PC-9 (cell line): ENCODE measurements around the gene CRB3. TPM values are rescaled to one million over a fixed set of nuclear protein-coding genes. Genes with fewer than 3 reads are reported as not detected.

Experiments
- BruUV-seq: library from RNA; stranded (reverse); fragments of 400-500 nt; replicated peaks from 2 replicates; lab custom pipeline; 2021; lab: Mats Ljungman, UMichigan
- CTCF ChIA-PET: fragments of 300-600 bp; sonication (Branson Sonifier 250); formaldehyde crosslinking; loops from one replicate; lab custom pipeline; 2022; ENCODE audit warnings: antibody characterized with exemption; lab: Charles Lee
- POLR2A ChIA-PET: fragments of 300-600 bp; sonication (Branson Sonifier 250); formaldehyde crosslinking; loops from one replicate; lab custom pipeline; 2022; ENCODE audit warnings: antibody characterized with exemption; ENCODE audit not compliant: unreplicated experiment; lab: Charles Lee
- DNase-seq, 2 experiments: peaks; one replicate each; pipeline versions ENCODE4 v3.0.0 to v3.0.0-alpha.2; 2015 to 2022; ENCODE audit warnings: mixed read lengths in 1 of 2
- H2AFZ ChIP-seq: fragments of 200-600 bp; sonication (generic); 2 replicates; pipeline ENCODE4 v1.8.1; 2017; ENCODE audit warnings: antibody characterized with exemption
- H3F3A ChIP-seq: fragments of 200-600 bp; sonication (generic); 2 replicates; pipeline ENCODE4 v1.8.1; 2017; ENCODE audit warnings: antibody characterized with exemption, mild to moderate bottlenecking, low read depth; ENCODE audit not compliant: insufficient read depth
- H3K27ac ChIP-seq: fragments of 200-600 bp; sonication (generic); 2 replicates; pipeline ENCODE4 v1.6.1; 2016; ENCODE audit warnings: mixed run types
- H3K27me3 ChIP-seq: fragments of 200-600 bp; sonication (generic); 2 replicates; pipeline ENCODE4 v1.6.1; 2016; ENCODE audit warnings: low read depth, mixed run types; ENCODE audit not compliant: insufficient read depth
- H3K36me3 ChIP-seq: fragments of 200-600 bp; sonication (generic); 2 replicates; pipeline ENCODE4 v1.6.1; 2016; ENCODE audit warnings: low read depth, mixed run types
- H3K4me1 ChIP-seq: fragments of 200-600 bp; sonication (generic); replicated peaks from 2 replicates; pipeline ENCODE4 v1.6.1; 2016; ENCODE audit warnings: mixed run types; ENCODE audit not compliant: insufficient read depth
- H3K4me2 ChIP-seq: fragments of 200-600 bp; sonication (generic); 2 replicates; pipeline ENCODE4 v1.6.1; 2017; ENCODE audit warnings: mixed run types
- H3K4me3 ChIP-seq: fragments of 200-600 bp; sonication (generic); 2 replicates; pipeline ENCODE4 v1.6.1; 2016; ENCODE audit warnings: mixed run types
- H3K79me2 ChIP-seq: fragments of 200-600 bp; sonication (generic); 2 replicates; pipeline ENCODE4 v1.6.1; 2017; ENCODE audit warnings: low read depth, mixed run types
- H3K9me2 ChIP-seq: fragments of 200-600 bp; sonication (generic); 2 replicates; pipeline ENCODE4 v1.8.1; 2017; ENCODE audit warnings: mild to moderate bottlenecking; ENCODE audit not compliant: insufficient read depth
- H3K9me3 ChIP-seq: fragments of 200-600 bp; sonication (generic); 2 replicates; pipeline ENCODE4 v1.8.1; 2016; ENCODE audit warnings: low read depth; ENCODE audit not compliant: insufficient read depth
- H4K20me1 ChIP-seq: fragments of 200-600 bp; sonication (generic); 2 replicates; pipeline ENCODE4 v1.8.1; 2017; ENCODE audit not compliant: insufficient read depth
- EZH2 ChIP-seq: fragments of 200-600 bp; sonication (generic); IDR thresholded peaks from 2 replicates; pipeline ENCODE4 v1.8.0; 2017; ENCODE audit warnings: antibody characterized with exemption, low read depth
- intact Hi-C: fragments of 100-400 bp; cut with micrococcal nuclease; formaldehyde crosslinking; loops from one replicate; pipeline ENCODE4 v1.10.0; 2022; ENCODE audit not compliant: unreplicated experiment
- total RNA-seq: library from RNA; stranded (reverse); gene quantifications from 2 replicates; pipeline ENCODE4 v1.2.3, GENCODE V29; 2021
- TF ChIP-seq, protein P1 (sequence below): fragments of 200-600 bp; sonication (generic); conservative IDR thresholded peaks from 2 replicates; pipeline ENCODE4 v1.6.1; 2017; ENCODE audit warnings: mixed run types, antibody characterized with exemption, mild to moderate bottlenecking, moderate library complexity

CRB3 gene
- total RNA-seq, 1 experiment from 2014 or later, result 40.6 TPM

DNA sequence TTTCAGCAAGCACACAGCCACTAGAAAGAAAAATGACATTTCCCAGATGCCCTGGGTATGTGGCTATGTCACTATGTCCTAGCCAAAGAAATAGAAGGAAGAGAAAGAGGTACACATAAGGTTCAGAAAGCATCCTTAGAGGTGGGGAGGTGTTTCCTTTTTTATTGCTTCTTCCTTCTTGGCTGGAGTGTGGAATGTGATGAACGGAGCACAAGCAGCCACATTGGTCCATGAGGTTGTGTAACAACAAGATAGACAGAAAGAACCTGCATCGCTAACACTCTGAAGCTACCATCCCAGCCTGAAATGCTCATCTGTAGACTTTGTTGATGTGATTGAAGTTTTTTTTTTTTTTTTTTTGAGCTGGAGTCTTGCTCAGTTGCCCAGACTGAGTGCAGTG lies 11.2 kb upstream of the CRB3 start:
- H3K27ac ChIP-seq, result no peak overlapping the region
- BruUV-seq, result no TSS peak
- H2AFZ ChIP-seq, result no peak overlapping the region
- no peaks in the 10 kb centered on the region for H3K79me2 ChIP-seq
- ChIA-PET CTCF (no interaction called here), POLR2A (no interaction called here)
- no peak overlapping the region for H3K4me2 ChIP-seq
- H3K9me3 ChIP-seq, result no peaks in the 10 kb centered on the region
- no peaks in the 10 kb centered on the region for H4K20me1 ChIP-seq
- H3K4me3 ChIP-seq, result no peak overlapping the region
- no peaks in the 10 kb centered on the region for H3K27me3 ChIP-seq
- no peaks in the 10 kb centered on the region for H3F3A ChIP-seq
- TF ChIP-seq, protein P1, sequence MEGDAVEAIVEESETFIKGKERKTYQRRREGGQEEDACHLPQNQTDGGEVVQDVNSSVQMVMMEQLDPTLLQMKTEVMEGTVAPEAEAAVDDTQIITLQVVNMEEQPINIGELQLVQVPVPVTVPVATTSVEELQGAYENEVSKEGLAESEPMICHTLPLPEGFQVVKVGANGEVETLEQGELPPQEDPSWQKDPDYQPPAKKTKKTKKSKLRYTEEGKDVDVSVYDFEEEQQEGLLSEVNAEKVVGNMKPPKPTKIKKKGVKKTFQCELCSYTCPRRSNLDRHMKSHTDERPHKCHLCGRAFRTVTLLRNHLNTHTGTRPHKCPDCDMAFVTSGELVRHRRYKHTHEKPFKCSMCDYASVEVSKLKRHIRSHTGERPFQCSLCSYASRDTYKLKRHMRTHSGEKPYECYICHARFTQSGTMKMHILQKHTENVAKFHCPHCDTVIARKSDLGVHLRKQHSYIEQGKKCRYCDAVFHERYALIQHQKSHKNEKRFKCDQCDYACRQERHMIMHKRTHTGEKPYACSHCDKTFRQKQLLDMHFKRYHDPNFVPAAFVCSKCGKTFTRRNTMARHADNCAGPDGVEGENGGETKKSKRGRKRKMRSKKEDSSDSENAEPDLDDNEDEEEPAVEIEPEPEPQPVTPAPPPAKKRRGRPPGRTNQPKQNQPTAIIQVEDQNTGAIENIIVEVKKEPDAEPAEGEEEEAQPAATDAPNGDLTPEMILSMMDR, result no peak
- TF ChIP-seq EZH2, result no peak
- DNase-seq, result no peak
- H3K9me2 ChIP-seq, result no peaks in the 10 kb centered on the region
- no peaks in the 10 kb centered on the region for H3K4me1 ChIP-seq
- intact Hi-C loops, result no loop called here
- no peaks in the 10 kb centered on the region for H3K36me3 ChIP-seq

- Histone ChIP-seq H2AFZ (no peak overlapping the region), H3K9me2 (no peaks in the 10 kb centered on the region), H3K4me1 (no peaks in the 10 kb centered on the region), H4K20me1 (no peaks in the 10 kb centered on the region), H3K36me3 (no peaks in the 10 kb centered on the region), H3K4me2 (no peak overlapping the region), H3F3A (no peaks in the 10 kb centered on the region), H3K27me3 (no peaks in the 10 kb centered on the region), H3K4me3 (no peak overlapping the region), H3K9me3 (no peaks in the 10 kb centered on the region), H3K79me2 (no peaks in the 10 kb centered on the region), H3K27ac (no peak overlapping the region)
- BruUV-seq, result no TSS peak
- TF ChIP-seq, protein P1, result no peak
- TF ChIP-seq EZH2, result no peak
- intact Hi-C loops, result no loop called here
- CTCF ChIA-PET, result no interaction called here
- DNase-seq, result no peak
- POLR2A ChIA-PET, result interaction anchor here (0.6 kb wide), 1 partner anchor 82 kb away, joined by 4 read pairs; no protein-coding TSS in a partner anchor
Measured at GRCh38 chr19:6453951-6454565, 10.0 kb upstream of the CRB3 start.

DNA sequence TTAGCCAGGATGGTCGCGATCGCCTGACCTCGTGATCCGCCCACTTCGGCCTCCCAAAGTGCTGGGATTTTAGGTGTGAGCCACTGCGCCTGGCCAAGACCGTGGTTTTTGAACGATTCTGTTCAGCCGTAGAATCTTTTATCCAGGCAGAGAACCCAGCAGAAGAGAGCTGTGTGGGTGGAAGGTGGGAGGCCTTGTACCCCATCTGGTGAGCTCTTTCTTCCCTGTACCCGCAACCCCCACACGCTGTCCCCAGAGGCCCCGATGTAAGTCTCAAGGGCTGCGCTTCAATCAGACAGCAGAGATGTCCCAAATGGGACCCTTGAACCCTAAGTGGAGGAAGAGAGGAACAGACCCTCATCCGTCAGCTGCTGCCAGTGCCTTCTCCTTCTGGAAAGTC lies 8.1 kb upstream of the CRB3 start:
- Histone ChIP-seq H3K4me3 (no peak overlapping the region), H3K4me1 (no peaks in the 10 kb centered on the region), H3K4me2 (no peak overlapping the region), H2AFZ (no peak overlapping the region), H3K9me3 (no peaks in the 10 kb centered on the region), H3K79me2 (no peaks in the 10 kb centered on the region), H3K9me2 (no peaks in the 10 kb centered on the region), H3K36me3 (no peaks in the 10 kb centered on the region), H3F3A (no peaks in the 10 kb centered on the region), H3K27me3 (no peaks in the 10 kb centered on the region), H4K20me1 (no peaks in the 10 kb centered on the region), H3K27ac (no peak overlapping the region)
- ChIA-PET POLR2A (no interaction called here), CTCF (no interaction called here)
- intact Hi-C loops, result no loop called here
- DNase-seq, result no peak
- no TSS peak for BruUV-seq
- no peak for TF ChIP-seq EZH2
